Cardiac fibroblast (primary cell): ENCODE measurements around the gene TBL1XR1.
A peak's percentile ranks its signal among the peaks of the same experiment; 100 is the strongest.

Source experiments
- DNase-seq, 2 donors: peaks; one replicate each; pipeline versions ENCODE4 v3.0.0 to v3.0.0-alpha.2; 2010; ENCODE audit warnings: low read depth in 2 of 2
- H3K4me3 ChIP-seq, 2 donors: replicated peaks in 1 of 2; 1 replicate in 1 of 2; 2 replicates in 1 of 2; pipeline ENCODE4 v1.5.1; 2011; ENCODE audit warnings: low read depth in 2 of 2, low read length in 2 of 2, mild to moderate bottlenecking in 2 of 2, moderate library complexity in 1 of 2
- TF ChIP-seq, protein P1 (sequence below): IDR thresholded peaks from one replicate; pipeline ENCODE4 v1.5.1; 2011; ENCODE audit warnings: low read depth, mild to moderate bottlenecking, low read length, inconsistent platforms

TBL1XR1 gene

GRCh38 chr3:177201700-177202397, 4.6 kb upstream of the TBL1XR1 start:
- DNase-seq: no peak
- TF ChIP-seq, protein P1, sequence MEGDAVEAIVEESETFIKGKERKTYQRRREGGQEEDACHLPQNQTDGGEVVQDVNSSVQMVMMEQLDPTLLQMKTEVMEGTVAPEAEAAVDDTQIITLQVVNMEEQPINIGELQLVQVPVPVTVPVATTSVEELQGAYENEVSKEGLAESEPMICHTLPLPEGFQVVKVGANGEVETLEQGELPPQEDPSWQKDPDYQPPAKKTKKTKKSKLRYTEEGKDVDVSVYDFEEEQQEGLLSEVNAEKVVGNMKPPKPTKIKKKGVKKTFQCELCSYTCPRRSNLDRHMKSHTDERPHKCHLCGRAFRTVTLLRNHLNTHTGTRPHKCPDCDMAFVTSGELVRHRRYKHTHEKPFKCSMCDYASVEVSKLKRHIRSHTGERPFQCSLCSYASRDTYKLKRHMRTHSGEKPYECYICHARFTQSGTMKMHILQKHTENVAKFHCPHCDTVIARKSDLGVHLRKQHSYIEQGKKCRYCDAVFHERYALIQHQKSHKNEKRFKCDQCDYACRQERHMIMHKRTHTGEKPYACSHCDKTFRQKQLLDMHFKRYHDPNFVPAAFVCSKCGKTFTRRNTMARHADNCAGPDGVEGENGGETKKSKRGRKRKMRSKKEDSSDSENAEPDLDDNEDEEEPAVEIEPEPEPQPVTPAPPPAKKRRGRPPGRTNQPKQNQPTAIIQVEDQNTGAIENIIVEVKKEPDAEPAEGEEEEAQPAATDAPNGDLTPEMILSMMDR: no peak
- H3K4me3 ChIP-seq: no peak overlapping the region

DNA sequence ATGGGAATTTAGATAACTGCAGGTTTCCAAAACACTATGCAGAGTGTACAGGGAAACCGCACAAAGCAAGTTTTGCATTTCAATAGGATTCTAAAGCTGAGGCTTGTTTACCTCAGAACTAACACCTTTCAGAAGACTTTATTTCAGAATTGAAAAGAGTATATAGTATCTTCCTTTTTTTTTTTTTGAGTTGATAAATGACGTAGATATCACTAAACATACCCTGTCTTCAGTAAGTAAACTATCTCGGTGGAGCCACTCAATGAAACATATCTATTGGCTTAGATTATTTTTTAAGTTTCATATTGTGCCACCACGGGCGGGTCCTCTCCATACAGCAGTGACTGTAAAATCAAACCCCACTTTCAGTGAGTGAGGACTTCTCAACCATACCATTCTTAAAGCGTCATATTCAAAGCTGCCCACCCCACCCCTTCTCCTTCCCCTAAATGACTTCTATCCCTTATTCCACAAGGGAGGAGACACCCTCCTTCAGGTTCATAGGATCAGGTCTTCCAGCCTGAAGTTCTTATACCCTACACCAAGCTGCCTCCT, 2.0 kb upstream of the TBL1XR1 start:
- H3K4me3 ChIP-seq: no peak overlapping the region
- DNase-seq: no peak
- TF ChIP-seq, protein P1: no peak

- peak overlapping the region; percentile 37 to 85 for H3K4me3 ChIP-seq
- TF ChIP-seq, protein P1: no peak
- peak in 1 of 2 donors; percentile 33 for DNase-seq
Measured at GRCh38 chr3:177197727-177198460, 612 bp upstream of the TBL1XR1 start.

DNA sequence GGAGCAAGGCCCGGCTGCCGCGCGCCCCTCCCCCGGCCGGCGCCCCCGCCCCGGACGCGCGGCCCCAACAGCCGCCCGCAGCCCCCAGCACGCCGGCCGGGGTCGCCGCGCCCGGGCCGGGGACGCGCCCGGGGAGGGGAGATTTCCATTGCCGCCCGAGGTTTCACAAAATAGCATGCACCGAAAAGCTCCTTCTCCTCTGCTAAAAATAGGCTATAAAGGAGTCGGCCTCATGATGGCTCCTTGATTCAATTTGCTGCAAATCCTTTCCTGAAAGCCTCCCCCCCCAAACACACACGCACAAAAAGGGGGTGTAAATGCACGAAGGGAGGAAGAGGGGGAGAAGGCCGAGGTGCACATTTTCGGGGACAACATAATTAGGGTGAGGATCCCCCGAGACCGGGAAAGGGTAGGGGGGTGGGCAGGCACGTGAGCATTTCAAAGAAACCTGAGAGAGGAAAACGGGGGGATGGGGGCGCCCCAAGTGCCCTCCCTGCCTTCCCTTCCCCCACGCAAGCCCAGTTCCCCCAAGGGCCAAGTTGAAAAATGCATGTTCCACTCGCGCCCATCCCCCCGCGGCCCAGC, 734 bp downstream of the TBL1XR1 start:
- peak; percentile 51 to 61 for DNase-seq
- peak overlapping the region; percentile 82 to 85 for H3K4me3 ChIP-seq
- TF ChIP-seq, protein P1: no peak

DNA sequence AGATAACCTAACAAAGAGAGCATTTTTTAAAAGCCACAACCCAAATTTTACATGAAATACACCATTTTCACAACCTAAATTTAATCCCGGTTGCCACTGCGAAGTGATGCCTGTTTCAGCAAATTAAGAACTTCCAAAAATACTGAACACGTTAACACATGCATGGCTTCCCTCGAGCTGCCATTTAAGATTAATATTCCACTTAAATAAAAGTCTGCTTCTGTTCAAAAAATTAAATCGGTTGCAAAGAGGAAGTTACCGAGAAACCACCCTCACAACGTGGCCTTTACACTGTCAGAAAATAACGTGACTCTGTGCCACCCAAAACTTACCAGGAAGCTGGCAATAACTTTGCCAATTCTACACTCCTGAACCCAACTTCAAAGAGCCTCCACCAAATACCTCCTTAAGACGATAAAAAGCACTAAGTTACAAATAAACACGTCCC, 1.2 kb downstream of the TBL1XR1 start:
- H3K4me3 ChIP-seq: peak overlapping the region; percentile 82 to 85
- TF ChIP-seq, protein P1: no peak
- DNase-seq: peak in 1 of 2 donors; percentile 26

- peak; percentile 47 to 64 for DNase-seq
- TF ChIP-seq, protein P1: no peak
Measured at GRCh38 chr3:177195242-177195991, 1.9 kb downstream of the TBL1XR1 start.

More at GRCh38 chr3:177195242-177195991, 1.9 kb downstream of the TBL1XR1 start:
- peak overlapping the region; percentile 82 to 85 for H3K4me3 ChIP-seq
